Muscle layer of duodenum (tissue), 2 donors: Measurements from ENCODE around the gene FBLL1.
"Not testable (repeated sequence)": the region's sequence is repeated elsewhere in the genome, so short reads cannot be mapped to it uniquely, and the experiment has no call there.

Source experiments
- H3K27ac ChIP-seq: one replicate; pipeline ENCODE4 v1.7.0; 2013; ENCODE audit warnings: mild to moderate bottlenecking, low read length
- H3K27me3 ChIP-seq: one replicate; pipeline ENCODE4 v1.7.0; 2013; ENCODE audit warnings: low read depth, mild to moderate bottlenecking, control low read depth, low read length
- H3K36me3 ChIP-seq, 2 donors: one replicate each; pipeline ENCODE4 v1.7.0; 2013; ENCODE audit warnings: low read length in 2 of 2, control low read depth in 1 of 2, mild to moderate bottlenecking in 1 of 2; ENCODE audit not compliant: insufficient read depth in 2 of 2, control insufficient read depth in 1 of 2
- H3K4me1 ChIP-seq, 2 donors: one replicate each; pipeline ENCODE4 v1.7.0; 2013; ENCODE audit warnings: low read length in 2 of 2, mild to moderate bottlenecking in 2 of 2, control low read depth in 1 of 2, moderate library complexity in 1 of 2; ENCODE audit not compliant: insufficient read depth in 2 of 2, control insufficient read depth in 1 of 2
- H3K4me3 ChIP-seq, 2 donors: one replicate each; pipeline ENCODE4 v1.7.0; 2013; ENCODE audit warnings: low read length in 2 of 2, low read depth in 1 of 2, mild to moderate bottlenecking in 1 of 2
- H3K9me3 ChIP-seq, 2 donors: one replicate each; pipeline ENCODE4 v1.7.0; 2013; ENCODE audit warnings: low read length in 2 of 2, control low read depth in 1 of 2, mild to moderate bottlenecking in 1 of 2; ENCODE audit not compliant: control insufficient read depth in 1 of 2
- donor health status: healthy.

Gene FBLL1

DNA sequence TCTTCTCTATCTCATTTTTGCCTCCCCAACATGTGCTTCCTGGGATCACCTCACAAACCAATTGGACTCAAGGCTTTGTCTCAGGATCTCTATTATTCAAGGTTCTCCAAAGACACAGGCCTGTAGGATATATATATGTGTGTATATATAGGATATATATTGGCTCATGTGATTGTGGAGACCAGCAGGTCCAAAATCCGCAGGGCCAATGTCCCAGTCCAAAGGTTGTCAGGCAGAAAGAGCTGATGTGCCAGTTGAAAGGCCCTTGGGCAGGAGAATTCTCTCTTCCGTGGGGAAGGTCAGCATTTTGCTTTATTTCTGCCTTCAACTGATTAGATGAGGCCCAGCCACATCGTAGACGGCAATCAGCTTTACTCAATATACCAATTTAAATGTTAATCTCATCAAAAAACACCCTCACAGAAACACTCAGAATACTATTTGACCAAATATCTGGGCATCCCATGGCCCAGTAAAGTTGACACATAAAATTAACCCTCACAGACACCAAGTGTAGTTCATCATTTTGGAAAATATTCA, 1.3 kb upstream of the FBLL1 start:
- peaks cover 0 to 4% of the 10 kb centered on the region in 2 donors for H3K4me1 ChIP-seq
- H3K27me3 ChIP-seq: peaks cover 19% of the 10 kb centered on the region
- no peak overlapping the region for H3K4me3 ChIP-seq
- no peaks in the 10 kb centered on the region for H3K9me3 ChIP-seq
- H3K27ac ChIP-seq: no peak overlapping the region
- H3K36me3 ChIP-seq: peaks cover 0 to 9% of the 10 kb centered on the region in 2 donors

DNA sequence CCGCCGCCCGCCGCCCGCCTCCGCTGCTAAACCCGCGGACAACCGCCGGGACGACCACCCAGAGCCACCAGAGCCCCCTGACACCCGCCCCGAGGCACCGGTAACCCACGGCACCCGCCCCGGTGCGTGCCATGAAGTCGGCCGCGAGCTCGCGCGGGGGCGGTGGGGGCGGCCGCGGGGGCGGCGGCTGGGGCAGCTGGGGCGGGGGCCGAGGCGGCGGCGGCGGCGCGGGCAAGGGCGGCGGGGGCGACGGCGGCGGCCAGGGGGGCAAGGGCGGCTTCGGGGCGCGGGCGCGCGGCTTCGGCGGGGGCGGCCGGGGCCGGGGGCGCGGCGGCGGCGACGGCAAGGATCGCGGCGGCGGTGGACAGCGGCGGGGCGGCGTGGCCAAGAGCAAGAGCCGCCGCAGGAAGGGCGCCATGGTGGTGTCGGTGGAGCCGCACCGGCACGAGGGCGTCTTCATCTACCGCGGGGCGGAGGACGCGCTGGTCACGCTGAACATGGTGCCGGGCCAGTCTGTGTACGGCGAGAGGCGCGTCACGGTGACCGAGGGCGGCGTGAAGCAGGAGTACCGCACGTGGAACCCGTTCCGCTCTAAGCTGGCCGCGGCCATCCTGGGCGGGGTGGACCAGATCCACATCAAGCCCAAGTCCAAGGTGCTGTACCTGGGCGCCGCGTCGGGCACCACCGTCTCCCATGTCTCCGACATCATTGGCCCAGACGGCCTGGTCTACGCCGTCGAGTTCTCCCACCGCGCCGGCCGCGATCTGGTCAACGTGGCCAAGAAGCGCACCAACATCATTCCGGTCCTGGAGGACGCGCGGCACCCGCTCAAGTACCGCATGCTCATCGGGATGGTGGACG, 499 bp downstream of the FBLL1 start:
- peaks cover 19% of the 10 kb centered on the region for H3K27me3 ChIP-seq
- no peak overlapping the region for H3K27ac ChIP-seq
- H3K4me3 ChIP-seq: peak overlapping the region in 1 of 2 donors; percentile 58
- no peaks in the 10 kb centered on the region for H3K36me3 ChIP-seq
- peaks cover 0 to 4% of the 10 kb centered on the region in 2 donors for H3K4me1 ChIP-seq
- no peaks in the 10 kb centered on the region for H3K9me3 ChIP-seq

DNA sequence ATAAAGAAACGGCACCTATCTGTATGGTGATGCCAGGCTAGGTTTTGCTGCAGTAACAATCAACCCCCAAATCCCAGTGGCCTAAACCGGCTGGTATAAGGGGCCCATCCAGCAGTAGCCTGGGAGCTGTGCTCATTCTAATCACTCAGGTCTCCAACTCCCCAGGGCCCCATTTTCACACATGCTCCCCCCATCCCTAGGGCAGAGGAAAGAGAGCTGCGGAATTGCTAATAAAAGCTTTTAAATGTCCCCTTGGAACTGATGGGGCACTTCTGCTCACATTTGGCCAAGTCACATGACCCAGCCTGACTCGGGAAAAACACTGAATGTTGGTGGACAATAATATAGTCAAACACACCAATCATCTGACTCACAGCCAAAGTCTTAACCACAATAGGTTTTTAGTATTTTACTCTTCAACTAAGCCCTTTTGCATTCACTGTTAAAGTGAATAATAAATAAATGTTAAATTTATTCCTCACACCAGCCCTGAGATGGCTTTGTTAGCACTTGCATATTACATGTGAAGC, 1.6 kb downstream of the FBLL1 start:
- no peak overlapping the region for H3K27ac ChIP-seq
- H3K4me1 ChIP-seq: peaks cover 0 to 4% of the 10 kb centered on the region in 2 donors
- H3K4me3 ChIP-seq: no peak overlapping the region
- no peaks in the 10 kb centered on the region for H3K36me3 ChIP-seq
- peaks cover 19% of the 10 kb centered on the region for H3K27me3 ChIP-seq
- no peaks in the 10 kb centered on the region for H3K9me3 ChIP-seq

DNA sequence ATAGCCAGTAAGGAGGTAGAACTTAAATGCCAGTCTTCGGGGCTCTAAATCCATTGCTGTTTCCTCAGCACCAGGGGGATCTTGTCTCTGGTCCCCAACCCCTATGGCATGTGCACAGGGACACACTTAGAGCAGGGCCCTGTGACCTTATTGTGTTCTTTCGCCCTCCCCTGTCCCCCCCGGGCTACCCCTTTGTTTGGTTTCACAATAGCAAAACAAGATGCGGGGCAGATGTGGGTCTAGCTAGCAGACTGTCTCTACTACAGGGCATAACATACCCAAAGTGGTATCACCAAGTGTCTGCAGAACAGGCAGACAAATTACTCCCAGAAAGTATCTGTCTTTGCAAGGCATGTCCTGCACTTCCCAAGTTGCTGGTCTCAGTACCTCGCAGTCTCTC, 2.1 kb downstream of the FBLL1 start:
- H3K27me3 ChIP-seq: peaks cover 19% of the 10 kb centered on the region
- no peaks in the 10 kb centered on the region for H3K9me3 ChIP-seq
- H3K4me1 ChIP-seq: peaks cover 0 to 4% of the 10 kb centered on the region in 2 donors
- no peaks in the 10 kb centered on the region for H3K36me3 ChIP-seq
- no peak overlapping the region for H3K4me3 ChIP-seq
- no peak overlapping the region for H3K27ac ChIP-seq

DNA sequence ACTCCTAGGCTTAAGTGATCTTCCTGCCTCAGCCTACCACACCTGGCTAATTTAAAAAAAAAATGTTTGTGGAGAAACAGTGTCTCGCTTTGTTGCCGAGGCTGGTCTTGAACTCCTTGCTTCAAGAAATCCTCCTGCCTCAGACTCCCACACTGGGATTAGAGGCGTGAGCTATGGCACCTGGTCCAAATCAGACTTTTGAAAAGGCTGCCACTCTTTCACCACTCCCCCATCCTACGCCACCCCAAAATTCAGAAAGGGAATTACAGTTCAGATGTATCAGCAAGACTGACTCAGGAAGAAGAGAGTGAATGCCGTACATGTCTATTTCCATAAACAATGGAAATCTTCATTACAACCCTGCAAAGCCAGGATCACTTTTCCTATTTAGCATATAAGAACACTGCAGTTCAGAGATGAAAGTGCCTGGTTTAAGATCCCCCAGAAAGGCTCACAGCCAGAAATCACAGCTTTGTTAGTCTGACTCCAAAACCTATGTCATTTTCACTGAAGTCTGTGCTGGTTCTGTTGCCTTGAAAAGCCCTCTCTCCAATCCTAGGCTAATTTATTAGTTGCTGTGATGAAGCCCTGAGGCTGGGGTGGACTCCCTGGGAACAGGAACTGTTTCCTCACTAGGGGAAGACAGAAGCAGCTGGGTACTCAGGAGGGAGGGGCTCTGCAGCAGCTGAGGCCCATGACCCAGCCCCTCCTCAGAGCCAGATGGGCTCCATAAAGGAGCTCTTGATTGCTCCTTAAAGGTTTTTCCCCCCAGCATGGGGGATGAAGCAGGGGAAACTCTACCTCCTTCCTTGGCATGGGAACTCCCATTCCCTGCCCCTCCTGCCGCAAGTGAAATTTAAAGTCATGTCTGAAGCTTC, 3.1 kb downstream of the FBLL1 start:
- H3K9me3 ChIP-seq: no peaks in the 10 kb centered on the region
- peaks cover 19% of the 10 kb centered on the region for H3K27me3 ChIP-seq

DNA sequence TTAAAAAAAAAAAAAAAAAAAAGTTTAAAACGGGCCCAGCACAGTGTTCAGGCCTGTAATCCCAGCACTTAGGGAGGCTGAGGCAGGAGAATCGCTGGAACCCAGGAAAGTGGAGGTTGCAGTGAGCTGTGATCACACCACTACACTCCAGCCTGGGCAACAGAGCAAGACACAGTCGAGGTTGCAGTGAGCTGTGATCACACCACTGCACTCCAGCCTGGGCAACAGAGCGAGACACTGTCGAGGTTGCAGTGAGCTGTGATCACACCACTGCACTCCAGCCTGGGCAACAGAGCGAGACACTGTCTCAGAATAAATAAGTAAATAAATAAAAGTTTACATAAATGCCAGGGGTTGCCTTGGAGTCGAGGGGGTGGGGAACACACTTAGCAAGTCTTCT, 5.2 kb downstream of the FBLL1 start:
- not testable (repeated sequence) for H3K27ac ChIP-seq, H3K4me3 ChIP-seq, H3K9me3 ChIP-seq, H3K36me3 ChIP-seq, H3K4me1 ChIP-seq
- H3K27me3 ChIP-seq: peaks cover 19% of the 10 kb centered on the region

More for the DNA sequence above, 3.1 kb downstream of the FBLL1 start:
- Histone ChIP-seq H3K4me1 (peaks cover 0 to 4% of the 10 kb centered on the region in 2 donors), H3K36me3 (no peaks in the 10 kb centered on the region), H3K27ac (no peak overlapping the region), H3K4me3 (no peak overlapping the region)

DNA sequence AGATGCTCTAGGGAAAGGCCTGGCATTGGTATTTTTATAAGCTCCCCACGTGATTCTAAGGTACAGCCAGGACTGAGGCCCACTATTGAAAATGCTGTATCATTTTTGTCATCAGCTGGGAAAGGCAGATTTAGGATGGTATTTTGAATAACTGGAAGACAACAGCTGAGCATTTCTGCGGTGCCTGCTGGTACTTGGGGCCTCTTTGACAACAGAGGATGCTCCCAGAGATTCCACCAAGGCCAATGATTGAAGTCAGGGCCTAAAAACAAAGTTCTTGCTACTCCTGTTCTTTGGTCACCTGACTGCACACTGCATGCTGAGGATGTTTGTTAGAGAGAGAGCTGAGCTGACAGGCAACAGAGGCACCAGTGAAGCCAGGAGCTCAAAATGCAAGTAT, 8.1 kb downstream of the FBLL1 start:
- Histone ChIP-seq H3K27ac (no peak overlapping the region), H3K9me3 (no peaks in the 10 kb centered on the region), H3K27me3 (no peaks in the 10 kb centered on the region), H3K4me1 (no peaks in the 10 kb centered on the region), H3K4me3 (no peak overlapping the region), H3K36me3 (no peaks in the 10 kb centered on the region)

DNA sequence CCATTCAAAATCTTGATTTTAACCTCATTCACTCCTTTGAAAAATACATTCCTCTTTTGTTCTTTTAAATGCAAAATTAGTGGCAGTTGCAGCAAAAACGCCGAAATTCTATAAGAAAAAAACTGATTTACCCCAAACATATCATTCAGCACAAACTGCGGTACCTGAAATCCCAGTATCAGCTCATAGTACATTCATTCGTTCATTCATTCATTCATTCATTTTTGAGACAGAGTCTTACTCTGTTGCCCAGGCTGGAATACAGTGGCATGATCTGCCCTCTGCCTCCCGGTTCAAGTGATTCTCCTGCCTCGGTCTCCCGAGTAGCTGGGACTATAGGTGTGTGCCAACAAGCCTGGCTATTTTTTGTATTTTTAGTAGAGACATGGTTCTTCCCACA, 20.4 kb downstream of the FBLL1 start:
- H3K27me3 ChIP-seq: no peaks in the 10 kb centered on the region
- no peak overlapping the region for H3K4me3 ChIP-seq

DNA sequence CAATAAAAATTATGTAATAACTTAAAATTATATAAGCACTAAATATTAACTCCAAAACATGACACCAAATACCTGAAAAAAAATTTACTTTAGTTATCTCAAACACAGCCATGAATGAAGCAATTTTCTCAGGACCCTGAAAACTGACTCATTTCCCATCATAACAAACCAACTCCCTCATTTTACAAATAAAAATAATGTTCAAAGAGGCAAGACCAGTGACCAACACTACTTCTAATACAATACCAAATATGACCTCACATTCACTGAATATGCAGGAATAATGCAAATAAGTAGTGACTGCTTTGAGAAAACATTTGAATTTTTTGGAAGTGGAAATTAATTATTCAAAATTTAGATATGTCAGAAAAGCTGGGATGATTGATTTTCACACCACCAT, 21.6 kb downstream of the FBLL1 start:
- Histone ChIP-seq H3K27me3 (no peaks in the 10 kb centered on the region), H3K4me3 (no peak overlapping the region), H3K27ac (no peak overlapping the region), H3K9me3 (no peaks in the 10 kb centered on the region), H3K36me3 (peaks cover 15 to 21% of the 10 kb centered on the region in 2 donors), H3K4me1 (peaks cover 0 to 4% of the 10 kb centered on the region in 2 donors)

More for the DNA sequence above, 20.4 kb downstream of the FBLL1 start:
- no peak overlapping the region for H3K27ac ChIP-seq
- H3K4me1 ChIP-seq: peaks cover 0 to 4% of the 10 kb centered on the region in 2 donors
- H3K9me3 ChIP-seq: no peaks in the 10 kb centered on the region
- H3K36me3 ChIP-seq: peaks cover 15 to 16% of the 10 kb centered on the region in 2 donors

DNA sequence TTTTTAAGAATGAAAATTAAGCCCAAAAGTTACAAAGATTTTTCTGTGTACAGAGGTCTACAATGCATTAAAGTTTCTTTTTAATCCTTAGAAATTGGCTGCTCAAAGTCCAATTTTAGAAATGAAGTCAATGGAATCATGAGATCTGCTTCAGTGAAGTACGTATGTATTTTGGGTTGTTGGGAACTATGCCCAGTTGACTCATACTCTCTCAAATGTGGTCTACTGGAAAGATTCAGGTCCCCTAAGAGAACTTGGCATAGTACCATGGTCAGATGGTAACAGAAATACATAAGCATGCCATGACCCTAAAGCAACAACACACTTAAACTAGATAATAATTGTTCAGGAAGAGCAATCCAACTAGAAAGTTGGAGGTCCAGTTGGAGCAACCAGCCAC, 23.0 kb downstream of the FBLL1 start:
- Histone ChIP-seq H3K4me1 (peaks cover 0 to 4% of the 10 kb centered on the region in 2 donors), H3K36me3 (peaks cover 15 to 34% of the 10 kb centered on the region in 2 donors), H3K27ac (no peak overlapping the region), H3K9me3 (no peaks in the 10 kb centered on the region), H3K27me3 (no peaks in the 10 kb centered on the region), H3K4me3 (no peak overlapping the region)
